Brain microvascular endothelial cell (primary cell): Measurements from ENCODE around the gene TBC1D24.
"Not testable (repeated sequence)": the region's sequence is repeated elsewhere in the genome, so short reads cannot be mapped to it uniquely, and the experiment has no call there.

Experiments used
- DNase-seq: peaks from one replicate; pipeline ENCODE4 v3.0.0-alpha.2; 2020
- H3K27ac ChIP-seq: fragments of 250-450 bp; sonication (Bioruptor Pico); 2 replicates; pipeline ENCODE4 v1.5.1; 2020; ENCODE audit warnings: mild to moderate bottlenecking, moderate library complexity
- H3K27me3 ChIP-seq: fragments of 250-450 bp; sonication (Bioruptor Pico); replicated peaks from 2 replicates; pipeline ENCODE4 v1.5.1; 2020; ENCODE audit warnings: mild to moderate bottlenecking
- H3K36me3 ChIP-seq: fragments of 250-450 bp; sonication (Bioruptor Pico); replicated peaks from 2 replicates; pipeline ENCODE4 v1.5.1; 2020; ENCODE audit warnings: mild to moderate bottlenecking
- H3K4me3 ChIP-seq: 2 replicates; pipeline ENCODE4 v1.5.1; 2011; ENCODE audit warnings: low read depth, mild to moderate bottlenecking, control low read depth, low read length, moderate library complexity
- CTCF ChIP-seq: IDR thresholded peaks from 2 replicates; pipeline ENCODE4 v1.5.1; 2011; ENCODE audit warnings: low read depth, mild to moderate bottlenecking, moderate library complexity, low read length, control low read depth, inconsistent platforms; ENCODE audit errors: missing control alignments
- in situ Hi-C: cut with HindIII; loops from 2 replicates; pipeline ENCODE4 v1.10.0; 2017; ENCODE audit warnings: low sequenced_read_pairs, low pct_ligation_motif_present

Gene TBC1D24

GRCh38 chr16:2436110-2436509 is 38.8 kb upstream of the TBC1D24 start:
- in situ Hi-C loops = no loop called here
- H3K4me3 ChIP-seq = no peak overlapping the region
- no peak for DNase-seq
- TF ChIP-seq CTCF = no peak
- H3K27ac ChIP-seq = no peak overlapping the region
- H3K36me3 ChIP-seq = peaks cover 38% of the 10 kb centered on the region
- H3K27me3 ChIP-seq = no peaks in the 10 kb centered on the region

DNA sequence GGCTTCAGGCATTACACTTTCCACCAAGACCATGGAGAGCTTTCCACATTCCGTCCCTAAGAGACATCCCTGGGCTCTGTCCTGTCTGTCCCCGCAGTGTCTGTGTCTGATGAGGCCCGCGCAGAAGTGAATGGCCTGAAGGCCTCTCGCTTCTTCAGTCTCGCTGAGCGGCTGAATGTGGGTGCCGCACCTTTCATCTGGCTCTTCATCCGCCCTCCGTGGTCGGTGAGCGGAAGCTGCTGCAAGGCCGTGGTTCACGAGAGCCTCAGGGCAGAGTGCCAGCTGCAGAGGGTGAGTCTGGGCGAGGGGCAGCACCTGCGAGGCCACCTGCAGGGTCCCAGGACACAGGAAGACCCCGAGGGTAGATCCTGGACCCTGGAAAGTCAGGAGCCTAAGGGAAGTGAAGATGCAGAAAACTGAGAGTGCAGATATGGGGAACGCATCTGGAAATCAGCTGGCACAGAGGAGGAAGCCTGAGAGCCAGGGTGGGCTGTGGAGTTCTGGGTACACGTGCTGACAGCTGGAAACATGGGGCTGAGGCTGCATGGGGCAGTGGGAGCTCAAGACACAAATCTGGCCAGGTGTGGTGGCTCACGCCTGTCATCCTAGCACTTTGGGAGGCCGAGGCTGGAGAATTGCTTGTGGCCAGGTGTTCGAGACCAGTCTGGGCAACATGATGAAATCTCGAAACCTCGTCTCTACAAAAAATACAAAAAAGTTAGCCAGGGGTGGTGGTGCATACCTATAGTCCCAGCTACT is 37.7 kb upstream of the TBC1D24 start:
- Histone ChIP-seq H3K27ac (no peak overlapping the region), H3K36me3 (peaks cover 38% of the 10 kb centered on the region), H3K27me3 (no peaks in the 10 kb centered on the region), H3K4me3 (no peak overlapping the region)
- in situ Hi-C loops = no loop called here
- no peak for DNase-seq
- no peak for TF ChIP-seq CTCF

DNA sequence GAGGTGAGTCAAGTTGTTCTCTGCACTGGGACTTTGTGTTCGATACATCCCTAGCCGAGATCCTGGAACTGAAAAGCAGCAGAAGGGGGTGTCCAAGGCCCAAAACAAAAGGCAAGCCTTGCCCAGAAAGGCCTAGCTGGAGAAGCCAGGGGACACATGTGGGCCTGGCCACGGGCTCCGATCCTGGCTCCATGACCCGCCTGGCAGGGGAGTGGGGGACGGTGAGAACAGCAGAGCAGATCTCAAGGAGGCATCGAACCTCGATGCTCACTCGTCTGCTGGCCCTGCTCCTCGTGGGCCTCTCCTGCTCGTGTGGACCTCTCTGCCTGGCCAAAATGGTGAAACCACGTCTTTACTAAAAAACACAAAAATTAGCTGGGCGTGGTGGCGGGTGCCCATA is 36.8 kb upstream of the TBC1D24 start:
- Histone ChIP-seq H3K27ac (no peak overlapping the region), H3K36me3 (peaks cover 33% of the 10 kb centered on the region), H3K4me3 (no peak overlapping the region), H3K27me3 (no peaks in the 10 kb centered on the region)
- DNase-seq = no peak
- in situ Hi-C loops = no loop called here
- TF ChIP-seq CTCF = no peak

- DNase-seq = no peak
- no peak for TF ChIP-seq CTCF
- H3K36me3 ChIP-seq = peaks cover 34% of the 10 kb centered on the region
- H3K27ac ChIP-seq = no peak overlapping the region
- H3K27me3 ChIP-seq = no peaks in the 10 kb centered on the region
- in situ Hi-C loops = no loop called here
- H3K4me3 ChIP-seq = no peak overlapping the region
These were observed 35.3 kb upstream of the TBC1D24 start for GRCh38 chr16:2439598-2439997.

DNA sequence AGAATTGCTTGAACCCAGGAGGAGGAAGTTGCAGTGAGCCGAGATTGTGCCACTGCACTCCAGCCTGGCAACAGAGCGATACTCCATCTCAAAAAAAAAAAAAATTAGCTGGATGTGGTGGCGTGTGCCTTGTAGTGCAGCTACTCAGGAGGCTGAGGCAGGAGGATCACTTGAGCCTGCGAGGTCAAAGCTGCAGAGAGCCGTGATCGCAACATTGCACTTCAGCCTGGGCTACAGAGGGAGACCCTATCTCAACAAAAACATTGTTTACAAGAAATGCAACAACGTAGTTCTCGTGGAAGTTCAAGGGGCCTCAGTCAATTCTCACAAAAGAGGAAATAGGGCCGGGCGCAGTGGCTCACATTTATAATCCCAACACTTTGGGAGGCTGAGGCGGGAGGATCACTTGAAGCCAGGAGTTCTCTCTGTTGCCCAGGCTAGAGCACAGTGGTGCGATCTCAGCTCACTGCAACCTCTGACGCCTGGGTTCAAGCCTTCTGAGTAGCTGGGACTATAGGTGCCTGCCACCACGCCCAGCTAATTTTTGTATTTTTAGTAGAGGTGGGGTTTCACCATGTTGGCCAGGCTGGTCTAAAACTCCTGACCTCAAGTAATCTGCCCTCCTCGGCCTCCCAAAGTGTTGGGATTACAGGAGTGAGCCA is 33.7 kb upstream of the TBC1D24 start:
- DNase-seq, H3K4me3 ChIP-seq, H3K27ac ChIP-seq, in situ Hi-C loops, H3K27me3 ChIP-seq: not testable (repeated sequence)
- H3K36me3 ChIP-seq = peaks cover 41% of the 10 kb centered on the region

- no peak overlapping the region for H3K4me3 ChIP-seq
- peaks cover 25% of the 10 kb centered on the region for H3K36me3 ChIP-seq
- DNase-seq = no peak
- in situ Hi-C loops = no loop called here
- no peak for TF ChIP-seq CTCF
- H3K27me3 ChIP-seq = no peaks in the 10 kb centered on the region
- H3K27ac ChIP-seq = no peak overlapping the region
These were observed 31.4 kb upstream of the TBC1D24 start for GRCh38 chr16:2443555-2443954.
